ENCODE data around the gene EDRF1. TPM values are rescaled to one million over a fixed set of nuclear protein-coding genes. Genes with fewer than 3 reads are reported as not detected.

Gene EDRF1
- total RNA-seq, 2 donors from 2014 or later = 22.4 to 29.8 TPM

DNA sequence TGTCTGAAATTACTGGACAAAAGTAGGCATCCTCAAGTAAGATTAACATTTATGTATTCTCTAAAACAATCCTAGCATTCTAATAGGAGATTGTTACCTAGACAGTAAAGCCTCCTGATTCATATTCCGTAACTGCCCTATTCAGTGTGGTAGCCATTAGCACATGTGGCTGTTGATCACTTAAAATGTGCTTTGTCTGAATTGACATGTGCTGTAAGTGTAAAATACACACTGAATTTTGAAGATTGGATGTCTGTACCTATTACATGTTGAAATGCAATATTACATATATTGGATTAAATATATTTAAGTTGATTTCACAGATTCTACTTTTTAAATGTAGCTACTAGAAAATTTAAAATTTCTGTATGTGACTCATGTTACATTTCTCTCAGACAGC, 14.6 kb downstream of the EDRF1 start:
- Histone ChIP-seq H3K27ac (no peak overlapping the region), H3K4me1 (no peaks in the 10 kb centered on the region), H3K4me3 (no peak overlapping the region), H3K9me3 (no peaks in the 10 kb centered on the region), H3K27me3 (no peaks in the 10 kb centered on the region), H3K36me3 (replicated peaks in 1 of 2; ENCODE audit: insufficient read depth in 1 of 2, low read depth in 2 of 2) (peaks cover 0 to 47% of the 10 kb centered on the region in 2 donors)
- 83 to 93% methylated on average over 1 of the region's 1 CpG for WGBS, 2 donors
- no peak for DNase-seq
- ATAC-seq = no peak
- intact Hi-C loops (cut with DNase I) = loop anchor here (10.0 kb wide), 1 partner anchor 101 kb away; no protein-coding TSS in a partner anchor
- TF ChIP-seq CTCF (IDR thresholded peaks at IDR 0.05) (no peak), POLR2A (IDR thresholded peaks at IDR 0.05) (no peak)

DNA sequence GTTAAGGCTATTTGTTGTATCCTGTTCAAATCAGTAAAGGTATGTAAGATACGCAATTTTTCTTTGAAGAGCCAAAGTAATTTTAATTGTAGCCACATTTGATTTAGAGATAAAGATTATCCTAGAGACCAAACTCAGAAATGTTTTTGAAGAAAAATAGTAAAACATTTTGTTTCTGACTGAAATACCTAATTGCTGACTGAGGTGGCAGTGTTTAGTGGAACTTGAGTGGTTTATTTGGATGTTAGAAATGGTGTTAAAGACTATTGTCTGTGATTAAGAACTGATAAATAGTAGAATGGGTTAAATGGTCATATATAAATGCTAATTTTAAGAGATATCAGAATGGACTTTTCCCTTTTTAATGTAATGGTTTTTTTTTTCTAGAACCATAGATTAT, 15.3 kb downstream of the EDRF1 start:
- intact Hi-C loops (cut with DNase I) = loop anchor here (10.0 kb wide), 1 partner anchor 100 kb away; no protein-coding TSS in a partner anchor
- ATAC-seq (no peak), DNase-seq (no peak)
- peak in 1 of 7 experiments; percentile 10 for TF ChIP-seq CTCF (IDR thresholded peaks at IDR 0.05)
- no peak for TF ChIP-seq POLR2A (IDR thresholded peaks at IDR 0.05)
- H3K9me3 ChIP-seq = no peaks in the 10 kb centered on the region
- H3K27me3 ChIP-seq = no peaks in the 10 kb centered on the region
- no peaks in the 10 kb centered on the region for H3K4me1 ChIP-seq
- H3K4me3 ChIP-seq = no peak overlapping the region
- no peak overlapping the region for H3K27ac ChIP-seq
- peaks cover 0 to 49% of the 10 kb centered on the region in 2 donors for H3K36me3 ChIP-seq (replicated peaks in 1 of 2; ENCODE audit: insufficient read depth in 1 of 2, low read depth in 2 of 2)
- 89 to 91% methylated on average over 1 of the region's 1 CpG for WGBS, 2 donors

- Histone ChIP-seq H3K4me3 (no peak overlapping the region), H3K27ac (no peak overlapping the region), H3K9me3 (no peaks in the 10 kb centered on the region), H3K27me3 (no peaks in the 10 kb centered on the region), H3K4me1 (no peaks in the 10 kb centered on the region), H3K36me3 (replicated peaks in 1 of 2; ENCODE audit: insufficient read depth in 1 of 2, low read depth in 2 of 2) (peaks cover 3 to 55% of the 10 kb centered on the region in 2 donors)
- 77 to 90% methylated on average over 5 of the region's 5 CpGs for whole genome bisulfite sequencing, 2 donors
- ATAC-seq (no peak), DNase-seq (no peak)
- no peak for TF ChIP-seq CTCF (IDR thresholded peaks at IDR 0.05)
- no peak for TF ChIP-seq POLR2A (IDR thresholded peaks at IDR 0.05)
- intact Hi-C loops (cut with DNase I) = loop anchor here (10.0 kb wide), 1 partner anchor 97 kb away; no protein-coding TSS in a partner anchor
Measured at GRCh38 chr10:125738206-125738605, 18.7 kb downstream of the EDRF1 start.

DNA sequence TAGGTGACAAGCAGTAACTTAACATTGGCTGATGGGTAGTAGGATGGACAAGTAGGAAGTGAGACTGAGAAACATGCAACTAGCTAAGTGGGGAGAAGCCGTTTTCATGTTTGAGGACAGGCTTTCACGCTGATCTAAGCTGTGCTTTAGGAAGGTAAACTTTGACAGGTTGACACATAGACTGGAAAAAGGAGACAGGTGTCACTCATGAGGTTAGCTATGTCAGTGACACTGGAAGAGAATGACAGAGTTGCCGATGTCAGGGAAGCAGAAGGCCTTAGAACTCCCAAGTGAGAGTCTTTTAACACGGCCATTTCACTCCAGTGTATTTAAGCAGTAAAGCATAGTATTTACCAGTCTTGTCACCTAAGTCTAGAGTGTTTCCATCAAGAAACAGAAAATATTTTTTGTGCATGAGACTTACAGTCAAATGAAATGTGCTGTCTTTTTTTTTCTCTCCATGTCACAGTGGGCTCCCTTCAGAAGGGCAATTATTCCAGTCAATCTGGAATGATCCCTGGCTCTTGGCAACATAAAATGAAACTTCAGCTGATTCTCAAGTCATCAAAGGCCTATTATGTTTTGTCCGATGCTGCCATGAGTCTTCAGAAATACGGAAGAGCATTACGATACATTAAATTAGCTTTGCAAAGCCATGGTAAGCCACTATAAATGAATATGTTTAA, 20.6 kb downstream of the EDRF1 start:
- H3K36me3 ChIP-seq (replicated peaks in 1 of 2; ENCODE audit: insufficient read depth in 1 of 2, low read depth in 2 of 2) = peaks cover 3 to 57% of the 10 kb centered on the region in 2 donors
- ATAC-seq (no peak), DNase-seq (no peak)
- 85 to 87% methylated on average over 7 of the region's 7 CpGs for WGBS, 2 donors
- no peak overlapping the region for H3K27ac ChIP-seq
- no peaks in the 10 kb centered on the region for H3K4me1 ChIP-seq
- no peaks in the 10 kb centered on the region for H3K27me3 ChIP-seq
- no peaks in the 10 kb centered on the region for H3K9me3 ChIP-seq
- intact Hi-C loops (cut with DNase I) = loop anchor here (10.0 kb wide), 1 partner anchor 95 kb away; no protein-coding TSS in a partner anchor
- no peak overlapping the region for H3K4me3 ChIP-seq
- no peak for TF ChIP-seq CTCF (IDR thresholded peaks at IDR 0.05)
- TF ChIP-seq POLR2A (IDR thresholded peaks at IDR 0.05) = no peak

- intact Hi-C loops (cut with DNase I) = no loop called here
- H3K27me3 ChIP-seq = no peaks in the 10 kb centered on the region
- H3K27ac ChIP-seq = no peak overlapping the region
- H3K9me3 ChIP-seq = no peaks in the 10 kb centered on the region
- H3K36me3 ChIP-seq (replicated peaks in 1 of 2; ENCODE audit: insufficient read depth in 1 of 2, low read depth in 2 of 2) = peaks cover 3 to 53% of the 10 kb centered on the region in 2 donors
- 39 to 50% methylated on average over 2 of the region's 2 CpGs for WGBS, 2 donors
- H3K4me1 ChIP-seq = no peaks in the 10 kb centered on the region
- no peak overlapping the region for H3K4me3 ChIP-seq
- no peak for DNase-seq
- no peak for ATAC-seq
- peak in 4 of 7 experiments; percentile 6 to 13 (median 9) for TF ChIP-seq CTCF (IDR thresholded peaks at IDR 0.05)
- TF ChIP-seq POLR2A (IDR thresholded peaks at IDR 0.05) = no peak
Measured at GRCh38 chr10:125742465-125742864, 23.0 kb downstream of the EDRF1 start.
